Measurements from ENCODE around the gene CUEDC1. TPM values are rescaled to one million over a fixed set of nuclear protein-coding genes. Genes with fewer than 3 reads are reported as not detected.

Gene CUEDC1
- total RNA-seq, 1 experiment from 2014 or later = 53.5 TPM

- BruUV-seq (replicated peaks) = no TSS peak
- DNase-seq (ENCODE audit: low spot score) = no peak
- Histone ChIP-seq H3K27me3 (replicated peaks; ENCODE audit: insufficient read depth, low read depth, low read length, poor library complexity) (no peaks in the 10 kb centered on the region), H3K4me3 (ENCODE audit: low read depth, low read length, poor library complexity, severe bottlenecking) (no peak overlapping the region), H3K9me3 (ENCODE audit: low read depth, low read length, poor library complexity, severe bottlenecking) (no peaks in the 10 kb centered on the region), H3K27ac (ENCODE audit: low read depth, low read length, poor library complexity, severe bottlenecking) (no peak overlapping the region), H3K4me1 (ENCODE audit: insufficient read depth, low read length, poor library complexity, severe bottlenecking) (peaks cover 10% of the 10 kb centered on the region), H3K36me3 (ENCODE audit: insufficient read depth, low read length, poor library complexity, severe bottlenecking) (peaks cover 21% of the 10 kb centered on the region)
- CTCF ChIA-PET = no interaction called here
- intact Hi-C loops (cut with micrococcal nuclease; ENCODE audit: unreplicated experiment) = no loop called here
- TF ChIP-seq EZH2 (IDR thresholded peaks at IDR 0.05; ENCODE audit: borderline replicate concordance, low read depth, low read length, poor library complexity, severe bottlenecking) = no peak
- no peak for TF ChIP-seq CTCF (conservative IDR thresholded peaks at IDR 0.05; ENCODE audit: low read depth, low read length)
- POLR2A ChIA-PET (ENCODE audit: low non-redundant PET) = no interaction called here
Measured at GRCh38 chr17:57835333-57835900, 119.8 kb downstream of the CUEDC1 start.

GRCh38 chr17:57834146-57834741, 121.0 kb downstream of the CUEDC1 start:
- BruUV-seq (replicated peaks) = no TSS peak
- ChIA-PET CTCF (interaction anchor here (0.5 to 2.4 kb wide), 9 partner anchors 14 to 591 kb away, joined by 3 to 29 read pairs (median 10); partner anchors contain the start of gene MRPS23), POLR2A (ENCODE audit: low non-redundant PET) (no interaction called here)
- Histone ChIP-seq H3K4me3 (ENCODE audit: low read depth, low read length, poor library complexity, severe bottlenecking) (no peak overlapping the region), H3K4me1 (ENCODE audit: insufficient read depth, low read length, poor library complexity, severe bottlenecking) (peaks cover 10% of the 10 kb centered on the region), H3K36me3 (ENCODE audit: insufficient read depth, low read length, poor library complexity, severe bottlenecking) (peaks cover 10% of the 10 kb centered on the region), H3K27ac (ENCODE audit: low read depth, low read length, poor library complexity, severe bottlenecking) (no peak overlapping the region), H3K27me3 (replicated peaks; ENCODE audit: insufficient read depth, low read depth, low read length, poor library complexity) (no peaks in the 10 kb centered on the region), H3K9me3 (ENCODE audit: low read depth, low read length, poor library complexity, severe bottlenecking) (no peaks in the 10 kb centered on the region)
- no peak for DNase-seq (ENCODE audit: low spot score)
- intact Hi-C loops (cut with micrococcal nuclease; ENCODE audit: unreplicated experiment) = loop anchor here (5.0 kb wide), 1 partner anchor 87 kb away; the partner anchor contains the start of gene CCDC182
- no peak for TF ChIP-seq EZH2 (IDR thresholded peaks at IDR 0.05; ENCODE audit: borderline replicate concordance, low read depth, low read length, poor library complexity, severe bottlenecking)
- no peak for TF ChIP-seq CTCF (conservative IDR thresholded peaks at IDR 0.05; ENCODE audit: low read depth, low read length)

- Histone ChIP-seq H3K27ac (ENCODE audit: low read depth, low read length, poor library complexity, severe bottlenecking) (no peak overlapping the region), H3K4me1 (ENCODE audit: insufficient read depth, low read length, poor library complexity, severe bottlenecking) (peaks cover 10% of the 10 kb centered on the region), H3K4me3 (ENCODE audit: low read depth, low read length, poor library complexity, severe bottlenecking) (peak overlapping the region; percentile 39), H3K27me3 (replicated peaks; ENCODE audit: insufficient read depth, low read depth, low read length, poor library complexity) (no peaks in the 10 kb centered on the region), H3K9me3 (ENCODE audit: low read depth, low read length, poor library complexity, severe bottlenecking) (no peaks in the 10 kb centered on the region), H3K36me3 (ENCODE audit: insufficient read depth, low read length, poor library complexity, severe bottlenecking) (peaks cover 1% of the 10 kb centered on the region)
- DNase-seq (ENCODE audit: low spot score) = peak; percentile 84
- no TSS peak for BruUV-seq (replicated peaks)
- ChIA-PET CTCF (interaction anchor here (0.5 to 2.4 kb wide), 18 partner anchors 14 to 702 kb away, joined by 3 to 29 read pairs (median 4); partner anchors contain the start of gene MRPS23), POLR2A (ENCODE audit: low non-redundant PET) (interaction anchor here (0.7 kb wide), 1 partner anchor 312 kb away, joined by 9 read pairs; no protein-coding TSS in a partner anchor)
- TF ChIP-seq EZH2 (IDR thresholded peaks at IDR 0.05; ENCODE audit: borderline replicate concordance, low read depth, low read length, poor library complexity, severe bottlenecking) (no peak), CTCF (conservative IDR thresholded peaks at IDR 0.05; ENCODE audit: low read depth, low read length) (peak; percentile 99)
- intact Hi-C loops (cut with micrococcal nuclease; ENCODE audit: unreplicated experiment) = loop anchor here (1.0 to 5.0 kb wide), 4 partner anchors 86 to 702 kb away; partner anchors contain the start of gene CCDC182
Measured at GRCh38 chr17:57833179-57833939, 121.9 kb downstream of the CUEDC1 start.
